H1 (cell line): Measurements from ENCODE around the gene CCDC78. TPM values are rescaled to one million over a fixed set of nuclear protein-coding genes. Genes with fewer than 3 reads are reported as not detected.
A peak's percentile ranks its signal among the peaks of the same experiment; 100 is the strongest.

Source experiments
- CTCF ChIA-PET: fragments of 300-600 bp; sonication (Branson Sonifier 250); formaldehyde crosslinking; loops from one replicate; lab custom pipeline; 2021; ENCODE audit not compliant: partially characterized antibody; lab: Charles Lee
- POLR2A ChIA-PET: fragments of 300-600 bp; sonication (Branson Sonifier 250); formaldehyde crosslinking; loops from one replicate; lab custom pipeline; 2021; ENCODE audit warnings: inconsistent platforms; ENCODE audit not compliant: partially characterized antibody; lab: Charles Lee
- DNase-seq, 2 experiments: peaks; one replicate each; pipeline versions ENCODE4 v3.0.0 to v3.0.0-alpha.2; 2010 to 2022; ENCODE audit warnings: low spot score in 2 of 2, low read depth in 1 of 2, mixed read lengths in 1 of 2
- FAIRE-seq: peaks from 2 replicates; lab custom pipeline; 2011; peaks lifted over from hg19 to GRCh38; lab: Jason Lieb, UNC
- H2AFZ ChIP-seq: 2 replicates; pipeline ENCODE4 v1.8.1; 2012; ENCODE audit warnings: low read length, inconsistent platforms
- H2AK5ac ChIP-seq: 2 replicates; pipeline ENCODE4 v1.6.1; 2013; ENCODE audit warnings: low read depth, low read length
- H2BK120ac ChIP-seq: replicated peaks from 2 replicates; pipeline ENCODE3; 2013; ENCODE audit warnings: low read depth, low read length, inconsistent platforms
- H2BK12ac ChIP-seq: 2 replicates; pipeline ENCODE4 v1.6.1; 2013; ENCODE audit warnings: low read depth, low read length
- H2BK15ac ChIP-seq: 2 replicates; pipeline ENCODE4 v1.6.1; 2013; ENCODE audit warnings: low read length
- H2BK20ac ChIP-seq: 2 replicates; pipeline ENCODE4 v1.6.1; 2013; ENCODE audit warnings: low read length
- H2BK5ac ChIP-seq: 2 replicates; pipeline ENCODE4 v1.6.1; 2013; ENCODE audit warnings: low read depth, low read length
- H3K14ac ChIP-seq: 2 replicates; pipeline ENCODE4 v1.6.1; 2013; ENCODE audit warnings: inconsistent platforms; ENCODE audit not compliant: insufficient read length
- H3K18ac ChIP-seq: 2 replicates; pipeline ENCODE4 v1.6.1; 2013; ENCODE audit warnings: low read length; ENCODE audit errors: extremely low read depth
- H3K23ac ChIP-seq: 2 replicates; pipeline ENCODE4 v1.6.1; 2013; ENCODE audit warnings: inconsistent platforms; ENCODE audit not compliant: insufficient read length
- H3K23me2 ChIP-seq: 2 replicates; pipeline ENCODE4 v1.6.1; 2013; ENCODE audit warnings: low read depth, low read length
- H3K27ac ChIP-seq: 2 replicates; pipeline ENCODE4 v1.6.1; 2011; ENCODE audit warnings: low read depth, low read length, inconsistent platforms
- H3K27me3 ChIP-seq, 4 experiments: replicated peaks in 1 of 4; 1 replicate in 1 of 4; 2 replicates in 3 of 4; pipeline versions ENCODE4 v1.6.1 to v1.8.1; 2011 to 2013; ENCODE audit warnings: low read length in 3 of 4, mild to moderate bottlenecking in 3 of 4, inconsistent platforms in 2 of 4, mixed read lengths in 2 of 4, moderate library complexity in 1 of 4; ENCODE audit not compliant: control insufficient read depth in 3 of 4, insufficient read depth in 3 of 4; ENCODE audit errors: extremely low read depth in 1 of 4
- H3K36me3 ChIP-seq, 4 experiments: 2 replicates each; pipeline versions ENCODE4 v1.6.1 to v1.8.1; 2011 to 2013; ENCODE audit warnings: mild to moderate bottlenecking in 4 of 4, low read length in 3 of 4, moderate library complexity in 2 of 4, control low read depth in 1 of 4, inconsistent platforms in 1 of 4; ENCODE audit not compliant: insufficient read depth in 4 of 4, control insufficient read depth in 2 of 4
- H3K4ac ChIP-seq: replicated peaks from 2 replicates; pipeline ENCODE3; 2013; ENCODE audit warnings: low read length, low read depth, mixed read lengths, inconsistent platforms; ENCODE audit not compliant: insufficient read length
- H3K4me1 ChIP-seq, 4 experiments: replicated peaks in 1 of 4; 1 replicate in 1 of 4; 2 replicates in 3 of 4; pipeline versions ENCODE4 v1.6.1 to v1.8.1; 2011 to 2013; ENCODE audit warnings: low read length in 3 of 4, inconsistent platforms in 2 of 4, mixed read lengths in 1 of 4; ENCODE audit not compliant: insufficient read depth in 4 of 4, control insufficient read depth in 3 of 4
- H3K4me2 ChIP-seq, 2 experiments: 2 replicates each; pipeline versions ENCODE4 v1.6.1 to v1.8.1; 2011 to 2013; ENCODE audit warnings: low read depth in 2 of 2, low read length in 2 of 2, control low read depth in 1 of 2, inconsistent platforms in 1 of 2, mild to moderate bottlenecking in 1 of 2; ENCODE audit not compliant: insufficient read depth in 1 of 2
- H3K4me3 ChIP-seq, 4 experiments: fragments of 200-600, 300-600 bp in 1 of 4; sonication (generic), shearing (Covaris generic), sonication (Bioruptor Twin) in 1 of 4; 2 replicates each; pipeline versions ENCODE4 v1.5.1 to v1.8.1; 2011 to 2016; ENCODE audit warnings: low read length in 4 of 4, low read depth in 3 of 4, control low read depth in 2 of 4, inconsistent platforms in 2 of 4, mild to moderate bottlenecking in 2 of 4, mixed read lengths in 1 of 4, moderate library complexity in 1 of 4; ENCODE audit not compliant: insufficient read depth in 2 of 4; ENCODE audit errors: extremely low read depth in 1 of 4
- H3K56ac ChIP-seq: replicated peaks from 2 replicates; pipeline ENCODE3; 2013; ENCODE audit warnings: low read depth, mild to moderate bottlenecking, mixed read lengths, low read length, inconsistent platforms; ENCODE audit not compliant: insufficient read length
- H3K79me1 ChIP-seq: 2 replicates; pipeline ENCODE4 v1.6.1; 2013; ENCODE audit warnings: low read depth, low read length, control low read depth
- H3K79me2 ChIP-seq, 2 experiments: 2 replicates each; pipeline versions ENCODE4 v1.6.1 to v1.8.1; 2012 to 2013; ENCODE audit warnings: low read length in 2 of 2, mild to moderate bottlenecking in 2 of 2, inconsistent platforms in 1 of 2; ENCODE audit not compliant: insufficient read depth in 2 of 2, control insufficient read depth in 1 of 2
- H3K9ac ChIP-seq, 4 experiments: replicated peaks in 1 of 4; 1 replicate in 1 of 4; 2 replicates in 3 of 4; pipeline versions ENCODE4 v1.6.1 to v1.8.1; 2011 to 2013; ENCODE audit warnings: low read depth in 3 of 4, low read length in 3 of 4, control low read depth in 2 of 4, mild to moderate bottlenecking in 2 of 4, moderate library complexity in 2 of 4, inconsistent platforms in 1 of 4; ENCODE audit errors: extremely low read depth in 1 of 4
- H3K9me3 ChIP-seq, 2 experiments: 2 replicates each; pipeline versions ENCODE4 v1.6.1 to v1.8.1; 2012 to 2013; ENCODE audit warnings: mild to moderate bottlenecking in 2 of 2, moderate library complexity in 2 of 2, control low read depth in 1 of 2, inconsistent platforms in 1 of 2, low read depth in 1 of 2, low read length in 1 of 2, mixed read lengths in 1 of 2; ENCODE audit not compliant: insufficient read depth in 2 of 2
- H4K20me1 ChIP-seq, 2 experiments: replicated peaks in 1 of 2; 2 replicates each; pipeline versions ENCODE3 to v1.8.1; 2011 to 2013; ENCODE audit warnings: inconsistent platforms in 2 of 2, low read length in 2 of 2, mild to moderate bottlenecking in 1 of 2; ENCODE audit not compliant: insufficient read depth in 2 of 2, control insufficient read depth in 1 of 2
- H4K5ac ChIP-seq: 2 replicates; pipeline ENCODE4 v1.6.1; 2013; ENCODE audit warnings: low read length, low read depth, mixed read lengths, inconsistent platforms; ENCODE audit not compliant: insufficient read length
- H4K8ac ChIP-seq: 2 replicates; pipeline ENCODE4 v1.8.0; 2013; ENCODE audit warnings: mild to moderate bottlenecking, moderate library complexity, low read length, inconsistent platforms; ENCODE audit not compliant: insufficient read depth; ENCODE audit errors: extremely low read depth
- H4K91ac ChIP-seq: replicated peaks from 2 replicates; pipeline ENCODE3; 2013; ENCODE audit warnings: low read length, mixed read lengths, inconsistent platforms; ENCODE audit not compliant: insufficient read length
- CTBP2 ChIP-seq: IDR thresholded peaks from 2 replicates; pipeline ENCODE4 v1.7.0; 2011; ENCODE audit warnings: borderline replicate concordance, mild to moderate bottlenecking, moderate library complexity, mixed read lengths, low read length; ENCODE audit not compliant: insufficient read depth, insufficient read length
- EZH2 ChIP-seq: fragments of 200-600 bp; sonication (generic); IDR thresholded peaks from 2 replicates; pipeline ENCODE4 v1.7.1; 2012; ENCODE audit warnings: low read depth, mild to moderate bottlenecking, moderate library complexity, low read length, inconsistent platforms; ENCODE audit not compliant: severe bottlenecking
- FOSL1 ChIP-seq: IDR thresholded peaks from 2 replicates; pipeline ENCODE4 v1.6.1; 2011; ENCODE audit warnings: mild to moderate bottlenecking, low read depth, low read length, moderate library complexity; ENCODE audit not compliant: insufficient read depth
- KDM5A ChIP-seq: fragments of 200-600 bp; IDR thresholded peaks from 2 replicates; pipeline ENCODE4 v1.7.1; 2012; ENCODE audit warnings: mild to moderate bottlenecking, low read length, inconsistent platforms, mixed read lengths
- MAFK ChIP-seq: IDR thresholded peaks from 2 replicates; pipeline ENCODE4 v1.6.1; 2012; ENCODE audit warnings: low read depth, mild to moderate bottlenecking, improper control_type of control experiment, low read length
- PHF8 ChIP-seq: fragments of 200-600 bp; sonication (generic); conservative IDR thresholded peaks from 2 replicates; pipeline ENCODE4 v1.7.1; 2012; ENCODE audit warnings: low read depth, mild to moderate bottlenecking, inconsistent platforms, low read length, moderate library complexity
- POLR2AphosphoS5 ChIP-seq: IDR thresholded peaks from 2 replicates; pipeline ENCODE4 v1.6.1; 2011; ENCODE audit warnings: low read depth, low read length
- RBBP5 ChIP-seq: IDR thresholded peaks from 2 replicates; pipeline ENCODE4 v1.7.1; 2012; ENCODE audit warnings: low read depth, mild to moderate bottlenecking, inconsistent platforms, low read length, moderate library complexity, borderline replicate concordance
- SP1 ChIP-seq: IDR thresholded peaks from 2 replicates; pipeline ENCODE4 v1.6.1; 2011; ENCODE audit warnings: low read depth, low read length
- WGBS, 2 experiments: shearing (Covaris generic) in 1 of 2; methylation state at CpG; one replicate each; pipeline versions ENCODE4 v1.1.6 to v1.1.7; 2013 to 2015; ENCODE audit warnings: low lambda C conversion rate in 2 of 2, mixed read lengths in 2 of 2, inconsistent platforms in 1 of 2, low coverage in 1 of 2, missing lambda C conversion rate in 1 of 2; ENCODE audit not compliant: insufficient replicate concordance in 2 of 2, insufficient coverage in 1 of 2, insufficient read length in 1 of 2; ENCODE audit errors: extremely low coverage in 1 of 2, missing lambda C conversion rate in 1 of 2; 5-methylcytosine and 5-hydroxymethylcytosine counted together
- polyA plus RNA-seq, 7 experiments: library from polyadenylated mRNA; depleted of rRNA in 3 of 7; stranded (reverse) in 5 of 7; unstranded in 2 of 7; fragments of >200 nt in 5 of 7; fragments of 200-250 nt in 2 of 7; gene quantifications; 1 replicate in 5 of 7; 2 replicates in 1 of 7; 4 replicates in 1 of 7; pipeline versions ENCODE4 v1.2.1 to v1.2.3, GENCODE V29; 2011 to 2013; ENCODE audit warnings: missing spikeins in 2 of 7, mixed read lengths in 2 of 7
- total RNA-seq: library from RNA; stranded (reverse); fragmentation: NEBNext Ultra II Directional; extraction: Animal tissue kit (Norgen Biotek cat#: 25700); gene quantifications from 2 replicates; pipeline ENCODE4 v1.2.1, GENCODE V29; 2021

The CCDC78 gene
- total and polyA plus RNA-seq, 2 of the 8 experiments (the other 6 are each of a cell fraction or from before 2014, with no cell fraction given) = 7.1 to 8.5 TPM

GRCh38 chr16:740764-741505 lies 14.7 kb upstream of the CCDC78 start, which contains the start of gene CIAO3:
CIAO3 (minus strand) TSS chr16:740997; CDS start chr16:740985, 12 bp downstream.
- H3K79me2 ChIP-seq = no peaks in the 10 kb centered on the region
- peaks cover 0 to 3% (median 0%) of the 10 kb centered on the region in 4 experiments; a peak in 1 of 8 replicates for H3K36me3 ChIP-seq
- no peaks in the 10 kb centered on the region for H3K9me3 ChIP-seq
- H3K4me3 ChIP-seq = peak within 1 kb of the TSS; percentile 62 to 90 (median 81)
- H3K14ac ChIP-seq = no peak within 1 kb of the TSS
- peak within 1 kb of the TSS; percentile 93 for H4K8ac ChIP-seq
- POLR2A ChIA-PET = interaction anchor here (0.6 to 6.3 kb wide), 18 partner anchors 10 to 318 kb away, joined by 3 to 39 read pairs (median 4); partner anchors contain the start of genes ANTKMT, CCDC78, GNG13 and MSLN
- H3K18ac ChIP-seq = peak within 1 kb of the TSS; percentile 78; the same call in 1 of the 2 replicates
- peak within 1 kb of the TSS; percentile 64 to 81 (median 71) for H3K9ac ChIP-seq
- H3K4me1 ChIP-seq = peaks cover 0 to 9% (median 4%) of the 10 kb centered on the region in 4 experiments; a peak in 5 of 7 replicates
- H4K5ac ChIP-seq = peak within 1 kb of the TSS; percentile 80
- no peak within 1 kb of the TSS for H3K23ac ChIP-seq
- no peak within 1 kb of the TSS for H2AK5ac ChIP-seq
- no peaks in the 10 kb centered on the region for H3K27me3 ChIP-seq
- DNase-seq (peak in 1 of 2 experiments; percentile 99), FAIRE-seq (no peak)
- CTCF ChIA-PET = interaction anchor here (0.6 to 35.8 kb wide), 16 partner anchors 9 to 1366 kb away, joined by 3 to 977 read pairs (median 4); partner anchors contain the start of genes ANTKMT, CCDC78, CHTF18 and FBXL16
- no peaks in the 10 kb centered on the region for H4K20me1 ChIP-seq
- no peak within 1 kb of the TSS for H2BK15ac ChIP-seq
- no peak within 1 kb of the TSS for H4K91ac ChIP-seq
- H3K27ac ChIP-seq = peak within 1 kb of the TSS; percentile 84
- peak within 1 kb of the TSS; percentile 70 to 80 for H3K4me2 ChIP-seq
- H3K56ac ChIP-seq = peak within 1 kb of the TSS; percentile 46
- no peak within 1 kb of the TSS for H2BK20ac ChIP-seq
- no peak within 1 kb of the TSS for H2AFZ ChIP-seq
- 0 out of 2 replicates have a peak within 1 kb of the TSS, but pooled peaks have one; percentile 3 for H2BK12ac ChIP-seq
- no peaks in the 10 kb centered on the region for H3K79me1 ChIP-seq
- peak within 1 kb of the TSS; percentile 91 for H2BK5ac ChIP-seq
- no peak within 1 kb of the TSS for H3K4ac ChIP-seq
- WGBS, 2 experiments = 3% methylated on average over 59 of the region's 79 CpGs; no CpG with 5 or more reads in 1 of the 2 experiments
- peaks cover 7% of the 10 kb centered on the region; the same call in 1 of the 2 replicates for H3K23me2 ChIP-seq
- no peak within 1 kb of the TSS for H2BK120ac ChIP-seq
- TF ChIP-seq FOSL1 = no peak
- TF ChIP-seq SP1 = peak; percentile 26; the same call in 1 of the 2 replicates
- TF ChIP-seq EZH2 = no peak
- 0 out of 2 replicates have a peak, but pooled peaks have one; percentile 57 for TF ChIP-seq KDM5A
- TF ChIP-seq CTBP2 = no peak
- peak; percentile 79 for TF ChIP-seq PHF8
- peak; percentile 60 for TF ChIP-seq POLR2AphosphoS5
- no peak for TF ChIP-seq RBBP5
- TF ChIP-seq MAFK = no peak
